NT2/D1 (cell line): ENCODE results near the gene OR5H14.
"Not testable (repeated sequence)": the region's sequence is repeated elsewhere in the genome, so short reads cannot be mapped to it uniquely, and the experiment has no call there.

Source experiments
- SUZ12 ChIP-seq: IDR thresholded peaks from 2 replicates; pipeline ENCODE4 v1.6.1; 2011; ENCODE audit not compliant: insufficient read length, insufficient read depth; ENCODE audit errors: extremely low read depth
- YY1 ChIP-seq: IDR thresholded peaks from 2 replicates; pipeline ENCODE4 v1.6.1; 2011; ENCODE audit not compliant: insufficient read length, insufficient read depth
- ZNF274 ChIP-seq: IDR thresholded peaks from 2 replicates; pipeline ENCODE4 v1.6.1; 2011; ENCODE audit warnings: mild to moderate bottlenecking, low read depth, low read length

- TF ChIP-seq ZNF274, YY1, SUZ12: not testable (repeated sequence)
These were observed 9.3 kb upstream of the OR5H14 start for GRCh38 chr3:98137826-98138557.
